B cell (primary cell): Measurements from ENCODE around the gene OSBPL5. TPM values are rescaled to one million over a fixed set of nuclear protein-coding genes. Genes with fewer than 3 reads are reported as not detected.

Source experiments
- ATAC-seq: fragments of 200-7000 bp; cut with Tn5 transposase; one replicate; pipeline ENCODE4 v1.10.0; 2021; ENCODE audit warnings: low read depth, mild to moderate bottlenecking, moderate number of reproducible peaks, moderate library complexity
- CTCF ChIA-PET: fragments of 350-600 bp; sonication (Branson Sonifier 250); formaldehyde crosslinking; loops from one replicate; lab custom pipeline; 2021; ENCODE audit warnings: antibody characterized with exemption, inconsistent platforms; lab: Charles Lee
- POLR2A ChIA-PET: fragments of 350-600 bp; sonication (Branson Sonifier 250); formaldehyde crosslinking; loops from one replicate; lab custom pipeline; 2021; ENCODE audit warnings: antibody characterized with exemption; lab: Charles Lee
- DNase-seq: peaks from one replicate; pipeline ENCODE4 v3.0.0; 2013
- H2AFZ ChIP-seq: 2 replicates; pipeline ENCODE4 v1.6.1; 2012; ENCODE audit warnings: mild to moderate bottlenecking, low read depth, low read length; ENCODE audit not compliant: insufficient read depth, poor library complexity, severe bottlenecking
- H3K27ac ChIP-seq, 2 donors: 1 replicate in 1 of 2; 2 replicates in 1 of 2; pipeline ENCODE4 v1.5.1; 2012 to 2013; ENCODE audit warnings: low read length in 2 of 2, mild to moderate bottlenecking in 2 of 2, moderate library complexity in 1 of 2
- H3K27me3 ChIP-seq, 4 experiments: fragments of 200-600 bp in 1 of 4; sonication (generic) in 1 of 4; replicated peaks in 1 of 4; 1 replicate in 2 of 4; 2 replicates in 2 of 4; pipeline versions ENCODE4 v1.6.1 to v1.7.0; 2013 to 2016; ENCODE audit warnings: low read length in 3 of 4, mild to moderate bottlenecking in 2 of 4, mixed read lengths in 1 of 4, moderate library complexity in 1 of 4; ENCODE audit not compliant: insufficient read depth in 4 of 4, control insufficient read depth in 3 of 4; ENCODE audit errors: control extremely low read depth in 1 of 4
- H3K36me3 ChIP-seq, 2 experiments: replicated peaks in 1 of 2; 1 replicate in 1 of 2; 2 replicates in 1 of 2; pipeline versions ENCODE4 v1.6.1 to v1.7.1; 2013; ENCODE audit warnings: low read length in 1 of 2; ENCODE audit not compliant: insufficient read depth in 2 of 2, control insufficient read depth in 1 of 2; ENCODE audit errors: control extremely low read depth in 1 of 2, extremely low read depth in 1 of 2
- H3K4me1 ChIP-seq, 2 donors: fragments of 200-600 bp in 1 of 2; sonication (generic) in 1 of 2; 1 replicate in 1 of 2; 2 replicates in 1 of 2; pipeline versions ENCODE4 v1.5.1 to v1.6.1; 2013 to 2017; ENCODE audit warnings: low read length in 2 of 2; ENCODE audit not compliant: control insufficient read depth in 2 of 2, insufficient read depth in 2 of 2
- H3K4me2 ChIP-seq: replicated peaks from 2 replicates; pipeline ENCODE3; 2012; ENCODE audit warnings: mild to moderate bottlenecking, low read depth, low read length; ENCODE audit not compliant: poor library complexity, severe bottlenecking
- H3K4me3 ChIP-seq, 5 experiments: fragments of 200-600 bp in 1 of 5; sonication (generic) in 1 of 5; 1 replicate in 3 of 5; 2 replicates in 2 of 5; pipeline versions ENCODE4 v1.5.1 to v1.7.0; 2011 to 2016; ENCODE audit warnings: low read length in 4 of 5, mild to moderate bottlenecking in 4 of 5, low read depth in 2 of 5, control low read depth in 1 of 5, moderate library complexity in 1 of 5; ENCODE audit not compliant: insufficient read depth in 1 of 5; ENCODE audit errors: control extremely low read depth in 1 of 5, extremely low read depth in 1 of 5
- H3K79me2 ChIP-seq: fragments of 200-600 bp; sonication (generic); one replicate; pipeline ENCODE4 v1.6.0; 2016; ENCODE audit warnings: low read length; ENCODE audit not compliant: control insufficient read depth, insufficient read depth
- H3K9ac ChIP-seq: fragments of 200-600 bp; sonication (generic); 2 replicates; pipeline ENCODE4 v1.6.1; 2017; ENCODE audit warnings: mild to moderate bottlenecking, low read length, moderate library complexity
- H3K9me3 ChIP-seq, 3 donors: one replicate each; pipeline versions ENCODE4 v1.6.1 to v1.7.1; 2013; ENCODE audit warnings: low read length in 2 of 3; ENCODE audit not compliant: control insufficient read depth in 2 of 3, insufficient read depth in 1 of 3; ENCODE audit errors: control extremely low read depth in 1 of 3
- H4K20me1 ChIP-seq: 2 replicates; pipeline ENCODE4 v1.6.0; 2012; ENCODE audit warnings: mild to moderate bottlenecking, low read length; ENCODE audit not compliant: insufficient read depth, control insufficient read depth, poor library complexity, severe bottlenecking
- H3K27ac Mint-ChIP-seq: one replicate; pipeline ENCODE4 v1.8.0; 2021; ENCODE audit warnings: mixed read lengths
- H3K27me3 Mint-ChIP-seq: one replicate; pipeline ENCODE4 v1.8.0; 2021; ENCODE audit warnings: mixed read lengths
- H3K4me1 Mint-ChIP-seq: one replicate; pipeline ENCODE4 v1.8.0; 2021; ENCODE audit warnings: mixed read lengths
- H3K4me3 Mint-ChIP-seq: one replicate; pipeline ENCODE4 v1.8.0; 2021; ENCODE audit warnings: mixed read lengths
- H3K9me3 Mint-ChIP-seq: one replicate; pipeline ENCODE4 v1.8.0; 2022; ENCODE audit warnings: mixed read lengths; ENCODE audit not compliant: insufficient read depth
- CTCF ChIP-seq: fragments of 200-600 bp; IDR thresholded peaks from one replicate; pipeline ENCODE4 v1.8.0; 2022; ENCODE audit warnings: antibody characterized with exemption, mild to moderate bottlenecking
- EZH2 ChIP-seq: IDR thresholded peaks from 2 replicates; pipeline ENCODE4 v1.6.1; 2012; ENCODE audit warnings: borderline replicate concordance, low read depth, mild to moderate bottlenecking, moderate library complexity, low read length; ENCODE audit not compliant: insufficient read depth, poor library complexity, severe bottlenecking
- whole genome bisulfite sequencing: methylation state at CpG from one replicate; pipeline ENCODE4 v1.1.5; 2013; ENCODE audit warnings: missing lambda C conversion rate; ENCODE audit not compliant: insufficient coverage; 5-methylcytosine and 5-hydroxymethylcytosine counted together
- intact Hi-C: fragments of 100-400 bp; cut with micrococcal nuclease; formaldehyde crosslinking; loops from one replicate; pipeline ENCODE4 v1.10.0; 2022
- polyA plus RNA-seq: library from polyadenylated mRNA; depleted of rRNA; stranded (reverse); fragments of >200 nt; gene quantifications from 2 replicates; pipeline ENCODE4 v1.2.3, GENCODE V29; 2012
- total RNA-seq, 2 donors: library from RNA; stranded (reverse); fragments of 120-200 nt in 1 of 2; gene quantifications; 1 replicate in 1 of 2; 2 replicates in 1 of 2; pipeline versions ENCODE4 v1.2.3 to v1.2.4, GENCODE V29; 2013 to 2022

The OSBPL5 gene
- total and polyA plus RNA-seq, 2 donors (not counting 1 experiment from before 2014, with no cell fraction given) = 0.15 to 1.2 TPM

- no peak for ATAC-seq
- H3K27me3 Mint-ChIP-seq = no peaks in the 10 kb centered on the region
- WGBS = 76% methylated on average over 19 of the region's 22 CpGs
Measured at GRCh38 chr11:3195251-3196160, 30.4 kb upstream of the OSBPL5 start.

More at GRCh38 chr11:3195251-3196160, 30.4 kb upstream of the OSBPL5 start:
- Histone ChIP-seq H3K4me3 (no peak overlapping the region), H3K27ac (no peak overlapping the region), H3K27me3 (no peaks in the 10 kb centered on the region), H3K9ac (no peak overlapping the region), H3K36me3 (no peaks in the 10 kb centered on the region), H4K20me1 (no peaks in the 10 kb centered on the region), H2AFZ (no peak overlapping the region), H3K4me2 (no peak overlapping the region), H3K79me2 (no peaks in the 10 kb centered on the region), H3K9me3 (no peaks in the 10 kb centered on the region), H3K4me1 (no peaks in the 10 kb centered on the region)
- DNase-seq = no peak
- Mint-ChIP-seq H3K27ac (no peak overlapping the region), H3K4me1 (no peaks in the 10 kb centered on the region), H3K4me3 (no peak overlapping the region), H3K9me3 (no peaks in the 10 kb centered on the region)
- ChIA-PET POLR2A (no interaction called here), CTCF (no interaction called here)
- intact Hi-C loops = no loop called here
- TF ChIP-seq CTCF = no peak
- no peak for TF ChIP-seq EZH2
